NCI-H69 (cell line): ENCODE data around the gene PLAU.
"Not testable (repeated sequence)": the region's sequence is repeated elsewhere in the genome, so short reads cannot be mapped to it uniquely, and the experiment has no call there.

Source experiments
- DNase-seq: peaks from one replicate; lab custom pipeline; 2025; lab: John Stamatoyannopoulos, UW

Gene PLAU

GRCh38 chr10:73950155-73950948, 39.4 kb downstream of the PLAU start:
- peak; percentile 30 for DNase-seq

- DNase-seq = no peak
These were observed 42.7 kb downstream of the PLAU start for GRCh38 chr10:73953665-73954064.

GRCh38 chr10:73954737-73955136, 43.8 kb downstream of the PLAU start:
- no peak for DNase-seq

- DNase-seq = no peak
These were observed 44.8 kb downstream of the PLAU start for GRCh38 chr10:73955719-73956118.

- no peak for DNase-seq
These were observed 45.8 kb downstream of the PLAU start for GRCh38 chr10:73956476-73957359.

- no peak for DNase-seq
These were observed 48.7 kb downstream of the PLAU start for GRCh38 chr10:73959484-73960243.

- DNase-seq = no peak
These were observed 51.5 kb downstream of the PLAU start for GRCh38 chr10:73962386-73962785.

GRCh38 chr10:73963533-73963932, 52.6 kb downstream of the PLAU start:
- DNase-seq = not testable (repeated sequence)

GRCh38 chr10:73964743-73965142, 53.8 kb downstream of the PLAU start:
- DNase-seq = no peak

GRCh38 chr10:73965267-73965889, 54.4 kb downstream of the PLAU start:
- not testable (repeated sequence) for DNase-seq

- peak; percentile 87 for DNase-seq
These were observed 55.2 kb downstream of the PLAU start for GRCh38 chr10:73965890-73966768.

GRCh38 chr10:73967022-73967429, 56.1 kb downstream of the PLAU start:
- no peak for DNase-seq
